KMS-11 (cell line): ENCODE data around the gene GNAQ.

Source experiments
- H2AFZ ChIP-seq: fragments of 200-600 bp; sonication (generic); 2 replicates; pipeline ENCODE4 v1.6.1; 2016; ENCODE audit warnings: antibody characterized with exemption, mixed run types, low read depth
- H3K27ac ChIP-seq: fragments of 200-600 bp; sonication (generic); 2 replicates; pipeline ENCODE4 v1.6.1; 2016; ENCODE audit warnings: mild to moderate bottlenecking, mixed run types
- H3K27me3 ChIP-seq: fragments of 200-600 bp; sonication (generic); 2 replicates; pipeline ENCODE4 v1.6.1; 2017; ENCODE audit warnings: mild to moderate bottlenecking, low read depth, mixed run types, moderate library complexity; ENCODE audit not compliant: insufficient read depth
- H3K36me3 ChIP-seq: fragments of 200-600 bp; sonication (generic); 2 replicates; pipeline ENCODE4 v1.6.1; 2017; ENCODE audit warnings: mild to moderate bottlenecking, mixed run types; ENCODE audit not compliant: insufficient read depth
- H3K4me1 ChIP-seq: fragments of 200-600 bp; sonication (generic); 2 replicates; pipeline ENCODE4 v1.6.1; 2016; ENCODE audit warnings: mild to moderate bottlenecking, low read depth, mixed run types; ENCODE audit not compliant: poor library complexity, severe bottlenecking
- H3K4me2 ChIP-seq: fragments of 200-600 bp; sonication (generic); 2 replicates; pipeline ENCODE4 v1.7.0; 2016; ENCODE audit warnings: mild to moderate bottlenecking, mixed run types
- H3K4me3 ChIP-seq: fragments of 200-600 bp; sonication (generic); IDR thresholded peaks from 2 replicates; pipeline ENCODE4 v1.6.1; 2017; ENCODE audit warnings: low read depth, low read length, mixed read lengths; ENCODE audit not compliant: insufficient read depth
- H3K79me2 ChIP-seq: fragments of 200-600 bp; sonication (generic); 2 replicates; pipeline ENCODE4 v1.6.1; 2016; ENCODE audit warnings: low read depth, mixed run types; ENCODE audit not compliant: insufficient read depth
- H3K9ac ChIP-seq: fragments of 200-600 bp; sonication (generic); 2 replicates; pipeline ENCODE4 v1.6.1; 2016; ENCODE audit warnings: mild to moderate bottlenecking, mixed run types
- H4K20me1 ChIP-seq: fragments of 200-600 bp; sonication (generic); 2 replicates; pipeline ENCODE4 v1.6.1; 2016; ENCODE audit warnings: mild to moderate bottlenecking, mixed run types; ENCODE audit not compliant: insufficient read depth
- CTCF ChIP-seq: fragments of 200-600 bp; sonication (generic); conservative IDR thresholded peaks from 2 replicates; pipeline ENCODE4 v1.6.1; 2017; ENCODE audit warnings: low read depth, mild to moderate bottlenecking, antibody characterized with exemption, low read length, moderate library complexity, mixed read lengths

Gene GNAQ

DNA sequence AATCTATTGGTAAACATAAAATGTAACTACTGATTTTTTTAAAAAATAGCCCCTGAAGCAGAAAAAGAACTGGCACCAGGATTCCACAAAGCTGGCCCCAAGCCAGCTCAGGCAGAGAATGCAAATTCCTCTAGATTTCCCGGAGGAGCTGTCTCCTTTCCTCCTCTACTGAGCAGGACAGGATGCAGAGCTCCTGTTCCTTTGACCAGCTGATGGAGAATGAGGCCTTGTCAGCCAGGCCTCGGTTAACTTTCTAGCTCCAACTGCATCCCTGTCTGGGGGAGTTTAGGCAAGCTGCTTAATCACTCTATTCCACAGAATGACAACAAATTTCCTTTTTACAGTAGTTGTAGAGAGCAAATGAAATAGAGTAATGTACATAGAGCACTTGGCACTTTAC, 155.5 kb downstream of the GNAQ start:
- Histone ChIP-seq H3K9ac (no peak overlapping the region), H3K36me3 (no peaks in the 10 kb centered on the region), H2AFZ (no peak overlapping the region), H3K4me2 (no peak overlapping the region), H3K27ac (no peak overlapping the region), H3K79me2 (no peaks in the 10 kb centered on the region), H3K27me3 (no peaks in the 10 kb centered on the region), H4K20me1 (no peaks in the 10 kb centered on the region), H3K4me3 (no peak overlapping the region), H3K4me1 (peaks cover 4% of the 10 kb centered on the region)
- TF ChIP-seq CTCF, result no peak

- no peak overlapping the region for H2AFZ ChIP-seq
- no peaks in the 10 kb centered on the region for H4K20me1 ChIP-seq
- no peak overlapping the region for H3K27ac ChIP-seq
- H3K4me1 ChIP-seq, result peaks cover 4% of the 10 kb centered on the region
- no peak for TF ChIP-seq CTCF
- H3K27me3 ChIP-seq, result no peaks in the 10 kb centered on the region
- no peak overlapping the region for H3K4me2 ChIP-seq
- no peaks in the 10 kb centered on the region for H3K36me3 ChIP-seq
- H3K4me3 ChIP-seq, result no peak overlapping the region
- H3K9ac ChIP-seq, result no peak overlapping the region
- H3K79me2 ChIP-seq, result no peaks in the 10 kb centered on the region
These were observed 158.7 kb downstream of the GNAQ start for GRCh38 chr9:77872863-77873262.

GRCh38 chr9:77872177-77872576, 159.4 kb downstream of the GNAQ start:
- Histone ChIP-seq H3K27me3 (no peaks in the 10 kb centered on the region), H3K36me3 (no peaks in the 10 kb centered on the region), H3K4me3 (no peak overlapping the region), H3K4me2 (no peak overlapping the region), H4K20me1 (no peaks in the 10 kb centered on the region), H3K79me2 (no peaks in the 10 kb centered on the region), H3K9ac (no peak overlapping the region), H3K27ac (no peak overlapping the region), H2AFZ (no peak overlapping the region), H3K4me1 (peaks cover 4% of the 10 kb centered on the region)
- TF ChIP-seq CTCF, result no peak

GRCh38 chr9:77871483-77871882, 160.1 kb downstream of the GNAQ start:
- H3K36me3 ChIP-seq, result no peaks in the 10 kb centered on the region
- H3K4me1 ChIP-seq, result peaks cover 4% of the 10 kb centered on the region
- H3K27me3 ChIP-seq, result no peaks in the 10 kb centered on the region
- no peaks in the 10 kb centered on the region for H3K79me2 ChIP-seq
- H2AFZ ChIP-seq, result no peak overlapping the region
- no peak for TF ChIP-seq CTCF
- no peaks in the 10 kb centered on the region for H4K20me1 ChIP-seq
- H3K4me3 ChIP-seq, result no peak overlapping the region
- no peak overlapping the region for H3K27ac ChIP-seq
- H3K9ac ChIP-seq, result no peak overlapping the region
- H3K4me2 ChIP-seq, result no peak overlapping the region

- no peaks in the 10 kb centered on the region for H3K79me2 ChIP-seq
- TF ChIP-seq CTCF, result no peak
- H2AFZ ChIP-seq, result no peak overlapping the region
- no peaks in the 10 kb centered on the region for H3K27me3 ChIP-seq
- H3K36me3 ChIP-seq, result no peaks in the 10 kb centered on the region
- no peak overlapping the region for H3K4me3 ChIP-seq
- H3K27ac ChIP-seq, result no peak overlapping the region
- H3K4me2 ChIP-seq, result no peak overlapping the region
- H3K9ac ChIP-seq, result no peak overlapping the region
- peaks cover 2% of the 10 kb centered on the region for H3K4me1 ChIP-seq
- no peaks in the 10 kb centered on the region for H4K20me1 ChIP-seq
These were observed 164.7 kb downstream of the GNAQ start for GRCh38 chr9:77866878-77867277.
